ENCODE results near the gene NTMT2. TPM values are rescaled to one million over a fixed set of nuclear protein-coding genes. Genes with fewer than 3 reads are reported as not detected.
"Not testable (repeated sequence)": the region's sequence is repeated elsewhere in the genome, so short reads cannot be mapped to it uniquely, and the experiment has no call there.

Gene NTMT2
- total and polyA plus RNA-seq, 9 of the 15 experiments (the other 6 are each of a cell fraction or from before 2014, with no cell fraction given) = not detected

GRCh38 chr1:170170513-170170912 lies 24.8 kb downstream of the NTMT2 start:
- H3K4me2 ChIP-seq (ENCODE audit: insufficient read depth, low read length); H3K4me1 ChIP-seq (replicated peaks in 1 of 2; ENCODE audit: control insufficient read depth in 2 of 2, insufficient read depth in 2 of 2, low read length in 2 of 2); H3K9me1 ChIP-seq (ENCODE audit: control insufficient read depth, insufficient read depth, low read length); H3K27me3 ChIP-seq (ENCODE audit: control insufficient read depth in 2 of 2, insufficient read depth in 2 of 2, low read length in 2 of 2); FAIRE-seq; DNase-seq (ENCODE audit: extremely low read depth in 1 of 4, low spot score in 3 of 4); intact Hi-C loops (cut with micrococcal nuclease); BruUV-seq (replicated peaks); H3K79me2 ChIP-seq (ENCODE audit: control insufficient read depth, insufficient read depth, low read length); H3K36me3 ChIP-seq (ENCODE audit: control insufficient read depth, insufficient read depth, low read length); POLR2A ChIA-PET; H3K27ac ChIP-seq (ENCODE audit: extremely low read depth, low read depth, low read length); H3K9me3 ChIP-seq (replicated peaks; ENCODE audit: control insufficient read depth, insufficient read depth, low read depth, low read length); CTCF ChIA-PET (ENCODE audit: low intra/inter-chr PET ratio); ATAC-seq; H4K20me1 ChIP-seq (replicated peaks; ENCODE audit: control insufficient read depth, insufficient read depth, low read length); in situ Hi-C loops (cut with MboI); H3K9ac ChIP-seq (ENCODE audit: insufficient read depth in 1 of 2, low read depth in 2 of 2, low read length in 2 of 2); H2AFZ ChIP-seq (ENCODE audit: low read depth, low read length); H3K4me3 ChIP-seq: not testable (repeated sequence)
- TF ChIP-seq ZNF146 (CRISPR knock-in tag; IDR thresholded peaks at IDR 0.05; ENCODE audit: unreplicated experiment) = peak; percentile 90
- peak; percentile 46 for TF ChIP-seq RBM25 (IDR thresholded peaks at IDR 0.05; ENCODE audit: low read depth, low read length, severe bottlenecking)
- WGBS (ENCODE audit: insufficient coverage, low coverage, missing lambda C conversion rate) = 2% methylated on average over 4 of the region's 4 CpGs

GRCh38 chr1:170174395-170174794 lies 28.6 kb downstream of the NTMT2 start:
- DNase-seq (ENCODE audit: extremely low read depth in 1 of 4, low spot score in 3 of 4) = no peak
- no peak for ATAC-seq
- TF ChIP-seq ZNF280B (CRISPR knock-in tag; IDR thresholded peaks at IDR 0.05) (no peak), GATA2 (CRISPR knock-in tag; IDR thresholded peaks at IDR 0.05) (no peak), PREB (CRISPR knock-in tag; IDR thresholded peaks at IDR 0.05) (no peak), TCF3 (CRISPR knock-in tag; IDR thresholded peaks at IDR 0.05) (no peak), PTBP1 (IDR thresholded peaks at IDR 0.05; ENCODE audit: low read depth, low read length) (no peak), RHOXF2B (CRISPR knock-in tag; conservative IDR thresholded peaks at IDR 0.05) (no peak), U2AF1 (optimal IDR thresholded peaks at IDR 0.05; ENCODE audit: low read depth, low read length) (no peak), KLF13 (tag; IDR thresholded peaks at IDR 0.05; ENCODE audit: borderline replicate concordance, low read depth) (no peak), KDM4B (IDR thresholded peaks at IDR 0.05; ENCODE audit: borderline replicate concordance in 2 of 2, low read depth in 1 of 2) (no peak), CHD1 (IDR thresholded peaks at IDR 0.05; ENCODE audit: low read length) (no peak), IRF2 (CRISPR knock-in tag; IDR thresholded peaks at IDR 0.05) (no peak)

More at GRCh38 chr1:170174395-170174794, 28.6 kb downstream of the NTMT2 start:
- Histone ChIP-seq H3K4me2 (ENCODE audit: insufficient read depth, low read length) (no peak overlapping the region), H3K79me2 (ENCODE audit: control insufficient read depth, insufficient read depth, low read length) (no peaks in the 10 kb centered on the region), H2AFZ (ENCODE audit: low read depth, low read length) (no peak overlapping the region), H3K9me3 (replicated peaks; ENCODE audit: control insufficient read depth, insufficient read depth, low read depth, low read length) (no peaks in the 10 kb centered on the region), H4K20me1 (replicated peaks; ENCODE audit: control insufficient read depth, insufficient read depth, low read length) (no peaks in the 10 kb centered on the region), H3K27ac (ENCODE audit: extremely low read depth, low read depth, low read length) (no peak overlapping the region), H3K4me3 (no peak overlapping the region), H3K4me1 (replicated peaks in 1 of 2; ENCODE audit: control insufficient read depth in 2 of 2, insufficient read depth in 2 of 2, low read length in 2 of 2) (no peaks in the 10 kb centered on the region), H3K27me3 (ENCODE audit: control insufficient read depth in 2 of 2, insufficient read depth in 2 of 2, low read length in 2 of 2) (no peaks in the 10 kb centered on the region), H3K9me1 (ENCODE audit: control insufficient read depth, insufficient read depth, low read length) (no peaks in the 10 kb centered on the region), H3K9ac (ENCODE audit: insufficient read depth in 1 of 2, low read depth in 2 of 2, low read length in 2 of 2) (no peak overlapping the region), H3K36me3 (ENCODE audit: control insufficient read depth, insufficient read depth, low read length) (no peaks in the 10 kb centered on the region)
- ChIA-PET POLR2A (interaction anchor here (0.7 kb wide), 1 partner anchor 126 kb away, joined by 5 read pairs; no protein-coding TSS in a partner anchor), CTCF (ENCODE audit: low intra/inter-chr PET ratio) (no interaction called here)
- WGBS (ENCODE audit: insufficient coverage, low coverage, missing lambda C conversion rate) = 2% methylated on average over 6 of the region's 7 CpGs
- BruUV-seq (replicated peaks) = no TSS peak
- in situ Hi-C loops (cut with MboI) (no loop called here), intact Hi-C loops (cut with micrococcal nuclease) (no loop called here)
- FAIRE-seq = no peak
